ENCODE results near the gene ELFN2. TPM values are rescaled to one million over a fixed set of nuclear protein-coding genes. Genes with fewer than 3 reads are reported as not detected.
"Not testable (repeated sequence)": the region's sequence is repeated elsewhere in the genome, so short reads cannot be mapped to it uniquely, and the experiment has no call there.

ELFN2 gene
- total RNA-seq, 1 experiment from 2014 or later = 4.0 TPM

DNA sequence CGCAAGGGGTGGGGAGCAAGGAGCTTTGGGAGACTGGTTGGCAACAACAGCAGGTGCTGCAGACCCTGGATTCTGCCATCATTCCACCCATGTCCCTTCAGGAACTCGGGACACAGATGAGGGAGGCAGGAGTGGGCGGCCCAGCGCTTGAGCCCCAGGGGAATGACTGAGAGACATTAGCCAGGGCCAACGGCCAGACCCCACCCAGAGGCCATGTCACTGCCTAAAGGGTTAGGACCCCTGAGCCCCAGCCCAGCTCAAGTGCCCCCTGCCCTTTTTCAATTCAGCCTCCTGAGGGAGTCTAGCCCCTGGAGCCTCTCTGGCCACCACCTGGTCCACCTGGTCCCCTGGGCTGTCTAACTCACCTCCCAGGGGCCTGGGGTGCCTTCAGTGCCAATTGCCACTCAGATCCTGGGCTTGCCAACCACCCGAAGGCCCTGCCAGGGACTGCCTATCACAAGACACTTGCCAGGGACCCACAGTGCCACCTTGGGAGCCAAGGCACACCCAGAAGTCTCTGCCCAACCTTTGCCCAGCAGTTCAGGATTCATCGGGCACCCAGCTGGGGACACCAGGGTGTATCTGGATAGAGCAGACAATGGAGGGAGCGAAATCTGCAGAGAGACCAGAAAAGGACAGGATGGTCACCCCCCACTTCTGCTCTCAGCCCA lies 42.3 kb upstream of the ELFN2 start:
- no peak for TF ChIP-seq CTCF (IDR thresholded peaks at IDR 0.05; ENCODE audit: insufficient read depth in 1 of 2, low read depth in 1 of 2, low read length in 1 of 2, severe bottlenecking in 1 of 2, unreplicated experiment in 1 of 2)
- Mint-ChIP-seq H3K4me3 (ENCODE audit: unreplicated experiment) (no peak overlapping the region), H3K36me3 (ENCODE audit: insufficient read depth, unreplicated experiment) (peaks cover 2% of the 10 kb centered on the region), H3K4me1 (ENCODE audit: low read depth, unreplicated experiment) (no peaks in the 10 kb centered on the region), H3K9me3 (ENCODE audit: unreplicated experiment) (no peaks in the 10 kb centered on the region), H3K27ac (ENCODE audit: unreplicated experiment) (no peak overlapping the region), H3K27me3 (ENCODE audit: insufficient read depth, unreplicated experiment) (no peaks in the 10 kb centered on the region)
- ChIA-PET CTCF (interaction anchor here (0.6 to 1.0 kb wide), 2 partner anchors 33 to 124 kb away, joined by 4 to 5 read pairs; no protein-coding TSS in a partner anchor), POLR2A (no interaction called here)
- DNase-seq = no peak
- H3K4me3 ChIP-seq (ENCODE audit: low read depth, low read length) = no peak overlapping the region
- H3K4me1 ChIP-seq = no peaks in the 10 kb centered on the region
- no TSS peak for BruUV-seq (replicated peaks)
- H3K9me3 ChIP-seq = no peaks in the 10 kb centered on the region
- H3K27me3 ChIP-seq (replicated peaks; ENCODE audit: control insufficient read depth, insufficient read depth, low read length) = no peaks in the 10 kb centered on the region
- H3K36me3 ChIP-seq (ENCODE audit: control insufficient read depth, insufficient read depth, low read length) = no peaks in the 10 kb centered on the region
- intact Hi-C loops (cut with micrococcal nuclease; ENCODE audit: unreplicated experiment) = no loop called here

GRCh38 chr22:37468201-37468695 lies 41.0 kb upstream of the ELFN2 start:
- intact Hi-C loops (cut with micrococcal nuclease; ENCODE audit: unreplicated experiment); H3K4me3 ChIP-seq (ENCODE audit: low read depth, low read length); POLR2A ChIA-PET; H3K9me3 Mint-ChIP-seq (ENCODE audit: unreplicated experiment); H3K27me3 ChIP-seq (replicated peaks; ENCODE audit: control insufficient read depth, insufficient read depth, low read length); H3K4me1 Mint-ChIP-seq (ENCODE audit: low read depth, unreplicated experiment); BruUV-seq (replicated peaks); H3K27me3 Mint-ChIP-seq (ENCODE audit: insufficient read depth, unreplicated experiment); H3K4me1 ChIP-seq; H3K4me3 Mint-ChIP-seq (ENCODE audit: unreplicated experiment); H3K27ac Mint-ChIP-seq (ENCODE audit: unreplicated experiment); H3K36me3 Mint-ChIP-seq (ENCODE audit: insufficient read depth, unreplicated experiment); H3K36me3 ChIP-seq (ENCODE audit: control insufficient read depth, insufficient read depth, low read length); H3K9me3 ChIP-seq; DNase-seq: not testable (repeated sequence)
- CTCF ChIA-PET = interaction anchor here (0.6 kb wide), 1 partner anchor 90 kb away, joined by 4 read pairs; no protein-coding TSS in a partner anchor

DNA sequence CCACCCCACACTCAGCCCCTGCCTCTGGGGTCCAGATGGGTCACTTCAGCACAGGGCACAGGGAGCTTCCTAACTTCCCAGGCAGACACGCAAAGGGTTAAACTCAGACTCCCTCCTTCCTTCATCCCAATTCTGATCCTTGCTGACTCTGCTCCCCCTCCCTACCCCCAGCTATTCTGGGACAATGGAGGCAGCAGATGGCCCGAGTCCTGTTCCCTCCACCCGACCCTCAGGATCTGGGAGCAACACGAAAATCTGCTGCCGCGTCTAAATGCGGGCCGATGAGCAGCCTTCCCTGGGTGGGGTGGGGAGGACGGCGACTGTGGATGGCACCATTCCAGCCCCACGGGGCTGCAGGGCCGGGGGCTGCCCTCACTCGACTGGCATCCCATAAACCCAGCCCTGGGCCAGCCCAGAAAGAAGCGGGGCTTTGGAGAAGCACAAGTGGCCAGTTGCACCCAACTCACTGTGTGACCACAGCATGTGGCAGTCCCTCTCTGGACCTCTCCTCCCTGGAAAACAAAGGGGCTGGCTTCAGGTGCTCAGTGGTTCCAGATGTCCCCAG lies 40.2 kb upstream of the ELFN2 start:
- DNase-seq = no peak
- POLR2A ChIA-PET = no interaction called here
- intact Hi-C loops (cut with micrococcal nuclease; ENCODE audit: unreplicated experiment) = no loop called here
- no peaks in the 10 kb centered on the region for H3K27me3 Mint-ChIP-seq (ENCODE audit: insufficient read depth, unreplicated experiment)
- H3K27ac Mint-ChIP-seq (ENCODE audit: unreplicated experiment) = no peak overlapping the region
- BruUV-seq (replicated peaks) = no TSS peak
- CTCF ChIA-PET = no interaction called here
- H3K36me3 ChIP-seq (ENCODE audit: control insufficient read depth, insufficient read depth, low read length) = no peaks in the 10 kb centered on the region
- no peak for TF ChIP-seq CTCF (IDR thresholded peaks at IDR 0.05; ENCODE audit: insufficient read depth in 1 of 2, low read depth in 1 of 2, low read length in 1 of 2, severe bottlenecking in 1 of 2, unreplicated experiment in 1 of 2)
- H3K36me3 Mint-ChIP-seq (ENCODE audit: insufficient read depth, unreplicated experiment) = no peaks in the 10 kb centered on the region
- H3K4me1 ChIP-seq = no peaks in the 10 kb centered on the region
- H3K4me3 ChIP-seq (ENCODE audit: low read depth, low read length) = no peak overlapping the region
- no peak overlapping the region for H3K4me3 Mint-ChIP-seq (ENCODE audit: unreplicated experiment)
- no peaks in the 10 kb centered on the region for H3K9me3 Mint-ChIP-seq (ENCODE audit: unreplicated experiment)
- H3K27me3 ChIP-seq (replicated peaks; ENCODE audit: control insufficient read depth, insufficient read depth, low read length) = no peaks in the 10 kb centered on the region
- H3K9me3 ChIP-seq = no peaks in the 10 kb centered on the region
- H3K4me1 Mint-ChIP-seq (ENCODE audit: low read depth, unreplicated experiment) = no peaks in the 10 kb centered on the region

Measured in Caco-2 (cell line).